ENCODE results near the gene IL23A.
"Not testable (repeated sequence)": the region's sequence is repeated elsewhere in the genome, so short reads cannot be mapped to it uniquely, and the experiment has no call there.

IL23A gene, protein sequence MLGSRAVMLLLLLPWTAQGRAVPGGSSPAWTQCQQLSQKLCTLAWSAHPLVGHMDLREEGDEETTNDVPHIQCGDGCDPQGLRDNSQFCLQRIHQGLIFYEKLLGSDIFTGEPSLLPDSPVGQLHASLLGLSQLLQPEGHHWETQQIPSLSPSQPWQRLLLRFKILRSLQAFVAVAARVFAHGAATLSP

GRCh38 chr12:56338308-56339157 is at the start of gene IL23A:
IL23A (plus strand) TSS chr12:56338884; CDS start chr12:56339045, 161 bp downstream.
- DNase-seq, result no peak

GRCh38 chr12:56293795-56294194 is 44.9 kb upstream of the IL23A start:
- DNase-seq, result no peak

- no peak for DNase-seq
Observed at GRCh38 chr12:56296295-56296694, 42.4 kb upstream of the IL23A start.

DNA sequence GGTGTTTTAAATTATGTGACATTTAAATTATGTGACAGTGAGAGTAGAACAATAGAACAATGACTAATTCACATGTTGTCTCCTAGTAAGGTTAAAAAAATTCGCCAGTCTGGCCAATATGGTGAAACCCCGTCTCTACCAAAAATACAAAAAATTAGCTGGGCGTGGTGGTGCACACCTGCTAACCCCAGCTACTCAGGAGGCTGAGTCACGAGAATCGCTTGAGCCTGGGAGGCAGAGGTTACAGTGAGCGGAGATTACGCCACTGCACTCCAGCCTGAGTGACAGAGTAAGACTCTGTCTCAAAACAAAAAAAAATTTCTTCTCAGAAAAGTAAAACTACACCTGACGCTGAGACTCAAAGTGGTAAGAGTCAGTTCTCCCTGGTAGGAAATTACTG is 41.3 kb upstream of the IL23A start:
- DNase-seq, result no peak

DNA sequence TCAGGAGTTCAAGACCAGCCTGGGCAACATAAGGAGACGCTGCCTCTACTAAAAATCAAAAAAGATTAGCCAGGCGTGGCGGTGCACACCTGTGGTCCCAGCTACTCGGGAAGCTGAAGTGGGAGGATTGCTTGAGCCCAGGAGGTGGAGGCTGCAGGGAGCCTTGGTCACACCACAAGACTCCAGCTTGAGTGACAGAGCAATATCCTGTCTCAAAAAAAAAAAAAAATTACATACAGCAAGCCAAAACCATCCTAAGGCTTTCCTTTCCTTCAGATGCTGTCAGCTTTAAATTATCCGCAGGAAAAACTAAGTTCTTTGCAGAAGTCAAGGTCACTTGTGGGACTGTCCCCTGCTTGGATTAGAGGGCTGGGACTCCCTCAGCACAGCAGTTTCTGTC is 39.9 kb upstream of the IL23A start:
- no peak for DNase-seq

DNA sequence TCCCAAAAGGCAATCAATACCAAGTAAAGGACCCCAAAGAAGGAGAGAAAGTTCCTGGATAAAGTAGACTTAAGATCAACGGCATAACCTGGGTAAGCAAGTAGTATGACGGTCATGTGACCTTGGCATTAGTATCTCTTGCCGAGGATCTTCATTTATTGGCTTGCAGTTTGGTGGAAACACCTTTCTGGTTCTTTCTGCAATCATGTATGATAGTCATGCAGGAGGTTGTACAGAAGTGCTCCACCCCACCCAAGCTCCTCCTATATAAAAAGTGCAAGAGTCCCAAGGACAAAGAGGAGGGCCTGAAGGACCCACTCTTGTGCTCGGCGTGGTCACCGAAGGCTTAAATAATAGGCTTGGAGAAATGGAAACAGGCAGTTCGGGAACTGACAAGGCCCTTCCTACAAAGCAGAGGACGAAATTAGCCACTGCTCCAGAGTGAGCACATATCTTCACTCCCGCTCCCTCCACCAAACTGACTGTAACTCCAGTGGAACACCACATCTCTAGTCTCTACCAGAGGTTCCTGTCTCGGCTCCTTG is 39.3 kb upstream of the IL23A start:
- no peak for DNase-seq

GRCh38 chr12:56299853-56300643 is 38.6 kb upstream of the IL23A start, which contains the start of gene CS:
CS (minus strand) TSS chr12:56300330; CDS start chr12:56300201, 129 bp downstream.
- peak; percentile 98 for DNase-seq

DNA sequence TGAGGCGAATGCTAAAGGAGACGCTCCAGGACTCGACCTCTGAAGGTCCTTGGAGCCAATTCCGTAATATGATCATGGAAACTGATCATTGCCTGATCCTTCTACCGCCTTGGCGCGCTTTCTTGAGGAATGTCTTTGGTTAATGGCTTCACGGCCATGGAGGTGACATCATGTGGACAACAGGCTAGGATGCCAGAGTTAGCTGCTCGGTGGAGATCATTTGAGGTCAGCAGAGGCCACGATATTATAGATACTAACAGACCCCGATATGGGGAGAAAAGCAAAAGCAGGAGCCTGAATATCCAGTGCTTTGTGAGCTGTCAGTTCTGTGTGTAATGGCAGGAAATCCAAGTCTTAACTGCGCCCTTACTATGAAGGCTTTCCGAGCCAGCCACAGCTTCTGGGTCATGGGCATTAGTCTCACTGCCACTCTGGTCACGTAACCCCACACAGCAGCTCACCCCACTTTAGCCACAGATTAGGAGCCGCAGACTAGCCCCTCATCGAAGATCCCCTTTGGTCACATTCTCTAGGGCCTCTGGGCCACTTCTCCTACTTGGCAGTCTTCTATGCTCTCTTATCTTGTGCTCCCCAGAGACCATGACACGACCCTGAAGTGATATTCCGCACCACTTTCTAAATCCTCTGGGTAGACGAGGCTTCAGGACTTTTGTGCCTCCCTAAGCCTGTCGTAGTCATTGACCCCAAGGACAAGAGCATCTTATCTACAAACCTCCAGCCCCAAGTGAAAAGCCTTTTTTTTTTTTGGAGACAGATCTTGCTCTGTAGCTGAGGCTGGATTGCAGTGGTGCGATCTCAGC is 37.8 kb upstream of the IL23A start:
- DNase-seq, result no peak

DNA sequence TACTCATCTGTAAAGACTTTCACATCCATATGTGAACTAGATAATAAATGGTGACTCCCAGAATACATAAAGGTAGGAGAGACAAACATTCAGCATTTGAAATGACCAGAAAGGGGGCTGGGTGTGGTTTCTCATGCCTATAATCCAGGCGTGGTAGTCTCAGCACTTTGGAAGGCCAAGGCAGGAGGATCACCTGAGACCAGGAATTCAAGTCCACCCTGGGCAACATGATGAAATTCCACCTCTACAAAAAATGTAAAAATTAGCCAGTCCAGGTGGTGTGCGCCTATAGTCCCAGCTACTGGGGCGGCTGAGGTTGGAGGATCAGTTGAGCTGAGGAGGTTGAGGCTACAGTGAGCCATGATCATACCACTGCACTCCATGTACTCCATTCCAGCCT is 34.4 kb upstream of the IL23A start:
- DNase-seq, result no peak

- DNase-seq, result no peak
Observed at GRCh38 chr12:56304872-56305590, 33.7 kb upstream of the IL23A start.

GRCh38 chr12:56307221-56307965 is 31.3 kb upstream of the IL23A start:
- no peak for DNase-seq

DNA sequence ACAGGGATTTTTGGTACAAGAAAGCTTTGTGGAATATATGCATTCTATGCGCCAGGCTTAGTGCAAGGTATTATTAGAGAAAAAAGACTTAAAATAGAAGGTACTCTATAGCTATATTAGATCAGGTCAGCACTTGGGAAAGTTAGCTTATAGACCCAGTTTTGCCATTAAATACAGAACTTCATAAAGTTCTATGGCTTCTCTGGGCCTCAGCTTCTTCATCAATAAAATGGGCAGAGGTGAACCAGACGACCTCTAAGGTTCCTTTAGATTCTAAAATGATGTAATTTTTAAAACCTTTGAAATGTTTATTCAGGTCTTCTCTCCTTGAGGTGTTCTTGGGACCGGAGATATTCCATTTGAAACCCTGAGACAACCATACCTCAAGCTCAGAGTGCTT is 30.0 kb upstream of the IL23A start:
- no peak for DNase-seq

DNA sequence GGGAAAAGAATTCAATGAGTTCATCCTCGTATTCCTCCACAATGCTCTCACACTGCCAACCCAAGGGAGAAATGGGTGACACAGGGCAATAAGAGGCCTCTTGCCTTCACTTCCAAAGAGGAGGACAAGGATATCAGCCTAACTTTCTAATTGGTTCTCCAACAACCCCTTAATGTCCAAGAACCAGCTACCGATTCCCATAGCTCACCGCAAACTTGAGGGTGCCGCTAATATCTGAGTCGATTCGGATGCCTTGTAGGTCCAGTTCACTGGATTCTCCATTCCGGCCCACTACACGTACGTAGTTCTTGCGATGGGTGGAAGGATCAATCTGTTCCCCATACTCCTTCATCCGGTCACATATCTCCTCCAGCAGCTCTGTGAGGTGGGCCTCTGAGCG is 27.7 kb upstream of the IL23A start:
- DNase-seq, result no peak

DNA sequence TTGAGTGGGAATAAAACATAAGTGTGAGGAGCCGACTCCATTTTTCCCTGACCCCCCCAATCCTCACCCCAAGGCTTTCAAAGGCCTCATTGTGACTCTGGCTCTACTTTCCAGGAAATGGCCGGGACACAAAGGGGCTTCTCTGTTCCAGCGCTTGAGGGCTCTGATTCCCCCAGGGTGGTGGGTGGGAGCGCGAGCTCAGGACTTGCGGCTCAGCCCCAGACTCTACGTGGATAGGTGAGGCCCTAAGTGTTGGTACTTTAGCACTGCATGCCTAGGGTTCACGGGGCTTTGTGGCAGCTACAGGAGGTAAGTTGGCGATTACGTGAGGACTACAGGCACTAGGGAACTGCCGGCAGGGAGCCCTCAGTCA is 23.4 kb upstream of the IL23A start:
- peak; percentile 49 for DNase-seq

GRCh38 chr12:56315622-56316473 is 22.8 kb upstream of the IL23A start, which contains the start of gene CNPY2:
CNPY2 (minus strand) TSS chr12:56315988; CDS start chr12:56315217, 771 bp downstream.
- peak; percentile 98 for DNase-seq

DNA sequence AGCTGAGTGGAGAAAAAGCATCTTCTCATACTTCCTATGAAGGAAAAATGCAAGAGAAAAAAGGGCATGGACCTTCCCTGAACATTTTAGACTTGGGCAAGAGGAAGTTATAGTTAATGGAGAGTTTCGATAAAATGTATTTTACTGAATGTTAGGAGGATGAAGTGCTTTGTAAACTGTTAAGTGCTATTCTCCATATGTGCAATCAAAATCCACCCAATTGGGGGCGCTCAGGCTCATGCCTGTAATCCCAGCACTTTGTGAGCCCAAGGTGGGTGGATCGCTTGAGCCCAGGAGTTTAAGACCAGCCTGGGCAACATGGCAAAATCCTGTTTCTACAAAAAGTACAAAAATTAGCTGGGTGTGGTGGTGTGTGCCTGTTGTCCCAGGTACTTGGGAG is 21.0 kb upstream of the IL23A start:
- no peak for DNase-seq

GRCh38 chr12:56321027-56321426 is 17.7 kb upstream of the IL23A start:
- DNase-seq, result no peak

- not testable (repeated sequence) for DNase-seq
Observed at GRCh38 chr12:56321610-56322009, 17.1 kb upstream of the IL23A start.

- no peak for DNase-seq
Observed at GRCh38 chr12:56324206-56324605, 14.5 kb upstream of the IL23A start.

GRCh38 chr12:56326126-56326525 is 12.6 kb upstream of the IL23A start:
- no peak for DNase-seq

Data from femur (tissue), 1 donor.